WERI-Rb-1 (cell line): ENCODE measurements around the gene OR2V1.
"Not testable (repeated sequence)": the region's sequence is repeated elsewhere in the genome, so short reads cannot be mapped to it uniquely, and the experiment has no call there.

ENCODE experiments used
- DNase-seq: peaks from one replicate; pipeline ENCODE4 v3.0.0-alpha.2; 2020
- H3K27ac ChIP-seq: fragments of 250-450 bp; sonication (Bioruptor Pico); 2 replicates; pipeline ENCODE4 v1.5.1; 2020; ENCODE audit warnings: mild to moderate bottlenecking, moderate library complexity
- H3K27me3 ChIP-seq: fragments of 250-450 bp; sonication (Bioruptor Pico); 2 replicates; pipeline ENCODE4 v1.5.1; 2021; ENCODE audit warnings: mild to moderate bottlenecking, low read depth, moderate library complexity; ENCODE audit not compliant: insufficient read depth, severe bottlenecking
- H3K36me3 ChIP-seq: fragments of 250-450 bp; sonication (Bioruptor Pico); 2 replicates; pipeline ENCODE4 v1.5.1; 2020; ENCODE audit warnings: mild to moderate bottlenecking, moderate library complexity
- H3K4me3 ChIP-seq: 2 replicates; pipeline ENCODE4 v1.5.1; 2011; ENCODE audit warnings: low read depth, mild to moderate bottlenecking, control low read depth, low read length
- H3K9me3 ChIP-seq: fragments of 250-450 bp; sonication (Bioruptor Pico); 2 replicates; pipeline ENCODE4 v1.5.1; 2021; ENCODE audit warnings: mild to moderate bottlenecking, moderate library complexity; ENCODE audit not compliant: severe bottlenecking
- CTCF ChIP-seq: IDR thresholded peaks from 2 replicates; pipeline ENCODE4 v1.5.1; 2011; ENCODE audit warnings: low read depth, mild to moderate bottlenecking, control low read depth, inconsistent platforms, low read length

Gene OR2V1

GRCh38 chr5:181152406-181152805 lies 21.4 kb upstream of the OR2V1 start:
- Histone ChIP-seq H3K9me3 (no peaks in the 10 kb centered on the region), H3K27ac (no peak overlapping the region), H3K4me3 (no peak overlapping the region), H3K27me3 (peaks cover 13% of the 10 kb centered on the region), H3K36me3 (no peaks in the 10 kb centered on the region)
- no peak for DNase-seq
- no peak for TF ChIP-seq CTCF

- no peak overlapping the region for H3K27ac ChIP-seq
- H3K36me3 ChIP-seq = no peaks in the 10 kb centered on the region
- no peak for DNase-seq
- 0 out of 2 replicates have a peak, but pooled peaks have one; percentile 6 for TF ChIP-seq CTCF
- no peaks in the 10 kb centered on the region for H3K9me3 ChIP-seq
- peaks cover 13% of the 10 kb centered on the region for H3K27me3 ChIP-seq
- H3K4me3 ChIP-seq = no peak overlapping the region
Observed at GRCh38 chr5:181151146-181151545, 20.2 kb upstream of the OR2V1 start.

GRCh38 chr5:181149806-181150733 lies 19.1 kb upstream of the OR2V1 start:
- TF ChIP-seq CTCF = no peak
- no peak for DNase-seq

DNA sequence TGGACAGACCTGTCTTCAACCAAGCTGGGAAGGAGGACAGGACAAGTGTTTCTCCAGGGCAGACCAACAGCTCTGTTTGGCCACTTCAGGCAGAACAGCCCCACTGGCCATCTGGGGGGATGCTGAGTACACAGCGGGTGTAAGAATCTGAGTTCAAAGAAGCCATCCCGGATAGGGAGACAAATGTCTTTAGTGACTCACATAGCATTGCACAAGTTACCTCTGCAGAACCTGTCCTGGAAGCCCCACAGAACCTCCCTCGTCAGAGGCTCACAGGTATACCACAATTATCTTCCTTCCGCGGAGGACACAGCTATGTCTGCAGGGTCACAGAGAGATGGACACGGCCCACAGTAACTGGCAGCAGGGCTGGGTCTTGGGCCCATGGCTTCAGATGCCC lies 18.4 kb upstream of the OR2V1 start:
- H3K9me3 ChIP-seq = no peaks in the 10 kb centered on the region
- H3K36me3 ChIP-seq = no peaks in the 10 kb centered on the region
- TF ChIP-seq CTCF = no peak
- no peak overlapping the region for H3K4me3 ChIP-seq
- peaks cover 13% of the 10 kb centered on the region for H3K27me3 ChIP-seq
- DNase-seq = no peak
- no peak overlapping the region for H3K27ac ChIP-seq

More at GRCh38 chr5:181149806-181150733, 19.1 kb upstream of the OR2V1 start:
- no peaks in the 10 kb centered on the region for H3K36me3 ChIP-seq
- peaks cover 13% of the 10 kb centered on the region for H3K27me3 ChIP-seq
- no peak overlapping the region for H3K27ac ChIP-seq
- no peak overlapping the region for H3K4me3 ChIP-seq
- no peaks in the 10 kb centered on the region for H3K9me3 ChIP-seq

DNA sequence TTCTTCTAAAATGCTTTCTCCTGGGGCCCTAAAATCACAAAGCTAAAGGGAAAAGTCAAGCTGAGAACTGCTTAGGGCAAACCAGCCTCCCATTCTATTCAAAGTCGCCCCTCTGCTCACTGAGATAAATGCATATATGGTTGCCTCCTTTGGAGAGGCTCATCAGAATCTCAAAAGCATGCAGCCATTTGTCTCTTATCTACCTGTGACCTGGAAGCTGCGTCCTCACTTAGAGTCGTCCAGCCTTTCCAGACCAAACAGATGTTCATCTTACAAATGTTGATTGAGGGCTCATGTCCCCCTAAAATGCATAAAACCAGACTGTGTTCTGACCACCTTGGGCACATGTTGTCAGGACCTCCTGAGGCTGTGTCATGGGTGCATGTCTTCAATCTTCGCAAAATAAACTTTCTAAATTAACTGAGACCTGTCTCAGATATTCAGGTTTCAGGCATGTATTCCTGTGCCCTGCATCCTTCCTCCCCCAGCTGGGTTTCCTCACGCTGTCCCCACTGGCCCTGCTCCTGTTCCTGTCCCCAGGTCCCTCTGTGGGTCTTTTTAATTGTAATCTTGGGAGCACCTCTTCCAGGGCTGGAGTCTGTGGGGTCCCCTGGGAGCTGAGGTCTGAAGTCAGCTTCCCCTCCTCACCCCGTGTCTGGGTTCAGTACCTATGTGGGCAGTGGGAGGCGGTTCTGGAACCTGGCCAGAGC lies 16.1 kb upstream of the OR2V1 start, which contains the start of gene OR2V2:
TSS of gene OR2V2 (plus strand) at position 660 of the 710 bp plus-strand sequence. CDS start 7,357 bp downstream, outside the sequence.
- H3K27me3 ChIP-seq = peaks cover 12% of the 10 kb centered on the region
- DNase-seq, H3K4me3 ChIP-seq, H3K27ac ChIP-seq, H3K36me3 ChIP-seq, H3K9me3 ChIP-seq: not testable (repeated sequence)

DNA sequence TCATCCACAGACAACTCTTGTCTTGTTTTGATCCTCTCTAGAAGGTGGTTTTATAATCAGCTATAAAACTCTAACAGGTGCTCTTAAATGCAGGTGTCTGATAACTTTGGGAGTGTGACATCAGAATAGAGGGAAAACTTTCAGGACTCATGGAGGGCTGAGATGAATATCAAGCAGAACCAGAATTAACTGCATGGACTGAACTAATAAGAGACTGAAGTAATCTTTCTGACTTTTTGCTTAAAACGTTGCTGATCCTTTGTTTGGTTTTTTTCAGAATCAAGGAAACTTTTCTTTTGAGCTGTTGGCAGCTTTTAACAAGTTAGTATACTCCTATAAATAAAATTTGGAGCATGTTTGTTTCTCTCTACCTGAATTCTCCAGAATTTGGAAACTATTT lies 14.2 kb upstream of the OR2V1 start:
- no peak for DNase-seq
- Histone ChIP-seq H3K4me3 (no peak overlapping the region), H3K27me3 (peaks cover 3% of the 10 kb centered on the region), H3K36me3 (no peaks in the 10 kb centered on the region), H3K9me3 (no peaks in the 10 kb centered on the region), H3K27ac (no peak overlapping the region)
- no peak for TF ChIP-seq CTCF
